ENCODE results near the gene ZDHHC11. TPM values are rescaled to one million over a fixed set of nuclear protein-coding genes. Genes with fewer than 3 reads are reported as not detected.

ZDHHC11 gene
- total and polyA plus RNA-seq, 12 donors = 0.57 to 8.6 (median 2.9) TPM; not detected in 2

GRCh38 chr5:878125-878524, 27.3 kb upstream of the ZDHHC11 start:
- DNase-seq = no peak
- Histone ChIP-seq H3K4me3 (no peak overlapping the region), H3K4me1 (replicated peaks in 1 of 2) (no peaks in the 10 kb centered on the region), H3K27me3 (no peaks in the 10 kb centered on the region), H3K36me3 (replicated peaks in 1 of 2) (peaks cover 0 to 56% of the 10 kb centered on the region in 2 donors), H3K9me3 (replicated peaks in 1 of 3) (no peaks in the 10 kb centered on the region), H3K27ac (no peak overlapping the region)
- intact Hi-C loops (cut with DNase I) = no loop called here
- TF ChIP-seq CTCF (IDR thresholded peaks at IDR 0.05) (no peak), POLR2A (IDR thresholded peaks at IDR 0.05) (no peak)
- WGBS, 4 donors = 95 to 99% (median 96%) methylated on average over 13 to 15 of the region's 15 CpGs

DNA sequence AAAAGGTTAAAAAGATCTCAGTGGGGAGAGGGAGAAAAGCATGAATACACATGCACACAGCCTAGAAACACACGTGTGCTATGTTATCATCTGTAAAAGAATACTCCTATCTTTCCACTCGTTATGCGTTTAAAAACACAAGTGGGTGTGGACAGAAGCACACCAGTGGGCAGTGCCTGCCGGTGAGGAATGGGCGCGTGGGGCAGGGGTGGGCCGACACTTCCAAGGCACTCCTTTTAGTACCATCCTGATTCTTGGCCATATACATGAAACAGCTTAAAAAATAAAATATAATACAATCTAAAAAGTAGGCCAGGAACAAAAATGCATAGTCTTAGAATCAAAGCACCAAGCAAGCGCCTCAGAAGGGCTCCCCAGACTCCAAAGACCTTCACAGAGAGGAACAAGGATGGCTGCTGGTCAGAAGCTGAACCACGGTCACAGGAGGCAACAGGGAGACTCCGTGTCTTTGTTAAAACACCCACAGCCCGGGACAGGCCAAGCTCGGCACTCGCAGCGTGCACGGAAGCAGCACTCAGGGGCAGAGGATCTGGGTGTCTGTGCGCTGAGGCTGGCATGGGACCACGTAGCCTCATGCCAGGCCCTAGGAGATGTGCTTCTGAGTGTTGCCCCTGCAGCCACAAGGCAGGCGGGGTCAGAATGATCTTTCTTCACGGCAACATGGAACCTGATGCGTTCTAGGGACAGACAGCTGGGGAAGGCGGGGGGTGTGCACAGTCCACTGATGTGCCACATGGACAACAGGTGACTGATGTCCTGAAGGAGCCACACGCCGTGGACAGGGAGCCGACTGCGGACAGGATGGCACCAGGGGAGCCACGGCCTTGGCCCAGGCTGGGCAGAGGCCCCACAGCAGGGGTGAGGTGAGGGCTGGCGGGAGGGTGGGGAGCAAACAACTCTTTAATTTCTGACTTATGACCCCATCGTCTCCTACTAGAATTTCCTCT, 25.9 kb upstream of the ZDHHC11 start:
- H3K36me3 ChIP-seq (replicated peaks in 1 of 2) = peaks cover 0 to 62% of the 10 kb centered on the region in 2 donors
- 93 to 94% (median 93%) methylated on average over 27 to 28 of the region's 28 CpGs for WGBS, 4 donors
- H3K9me3 ChIP-seq (replicated peaks in 1 of 3) = no peaks in the 10 kb centered on the region

DNA sequence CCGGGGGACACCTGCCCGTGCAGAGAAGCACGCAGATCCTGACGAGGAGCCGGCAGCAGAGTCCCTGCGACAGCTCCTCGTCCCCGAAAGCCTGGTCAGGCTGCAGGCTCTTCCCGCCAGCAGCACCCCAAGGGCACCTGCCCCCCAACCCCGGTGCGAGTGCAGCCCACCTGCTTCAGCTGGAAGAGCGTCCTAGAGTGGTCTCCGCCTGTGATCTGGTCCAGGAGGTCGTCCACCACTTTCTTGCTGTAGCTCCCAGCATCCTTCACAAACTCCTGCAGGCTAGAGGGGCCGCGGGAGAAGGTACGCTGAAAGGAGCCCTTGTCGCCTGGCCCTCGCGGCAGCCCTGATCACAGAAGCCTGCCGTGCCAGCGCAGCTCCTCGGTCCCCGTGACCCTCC, 25.1 kb upstream of the ZDHHC11 start:
- H3K4me1 ChIP-seq (replicated peaks in 1 of 2) = no peaks in the 10 kb centered on the region
- H3K27me3 ChIP-seq = no peaks in the 10 kb centered on the region
- H3K27ac ChIP-seq = no peak overlapping the region
- intact Hi-C loops (cut with DNase I) = no loop called here
- WGBS, 4 donors = 94 to 96% (median 95%) methylated on average over 18 to 24 of the region's 24 CpGs
- no peaks in the 10 kb centered on the region for H3K9me3 ChIP-seq (replicated peaks in 1 of 3)
- no peak for DNase-seq
- no peak for TF ChIP-seq CTCF (IDR thresholded peaks at IDR 0.05)
- TF ChIP-seq POLR2A (IDR thresholded peaks at IDR 0.05) = no peak
- peaks cover 0 to 62% of the 10 kb centered on the region in 2 donors for H3K36me3 ChIP-seq (replicated peaks in 1 of 2)
- no peak overlapping the region for H3K4me3 ChIP-seq

More for the DNA sequence above, 25.9 kb upstream of the ZDHHC11 start:
- Histone ChIP-seq H3K4me3 (no peak overlapping the region), H3K27ac (no peak overlapping the region), H3K4me1 (replicated peaks in 1 of 2) (no peaks in the 10 kb centered on the region), H3K27me3 (no peaks in the 10 kb centered on the region)
- DNase-seq = no peak
- intact Hi-C loops (cut with DNase I) = no loop called here
- no peak for TF ChIP-seq POLR2A (IDR thresholded peaks at IDR 0.05)
- TF ChIP-seq CTCF (IDR thresholded peaks at IDR 0.05) = no peak

DNA sequence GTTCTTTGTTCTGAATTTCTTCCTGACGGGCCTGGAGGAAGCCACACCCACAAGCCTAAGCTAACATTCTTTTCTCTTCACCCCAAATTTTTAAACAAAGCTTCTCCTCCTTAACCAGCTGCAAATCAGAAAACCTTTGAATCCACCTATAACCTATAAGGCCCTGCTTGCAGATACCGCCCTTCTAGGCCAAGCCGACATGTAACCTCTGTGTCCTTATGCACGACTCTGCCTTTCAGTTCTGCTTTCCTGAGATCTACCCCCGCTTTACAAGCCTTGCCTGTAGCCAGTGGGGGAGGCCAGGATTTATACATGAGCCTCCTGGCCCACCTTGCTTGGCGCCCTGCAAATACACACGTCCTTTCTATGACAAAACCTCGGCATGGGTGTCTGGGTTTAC, 22.5 kb upstream of the ZDHHC11 start:
- Histone ChIP-seq H3K27me3 (no peaks in the 10 kb centered on the region), H3K27ac (no peak overlapping the region), H3K36me3 (replicated peaks in 1 of 2) (peaks cover 0 to 84% of the 10 kb centered on the region in 2 donors), H3K9me3 (replicated peaks in 1 of 3) (no peaks in the 10 kb centered on the region), H3K4me3 (no peak overlapping the region), H3K4me1 (replicated peaks in 1 of 2) (no peaks in the 10 kb centered on the region)
- WGBS, 4 donors = 80 to 88% (median 86%) methylated on average over 8 of the region's 8 CpGs
- no peak for DNase-seq
- intact Hi-C loops (cut with DNase I) = no loop called here
- TF ChIP-seq CTCF (IDR thresholded peaks at IDR 0.05) (no peak), POLR2A (IDR thresholded peaks at IDR 0.05) (no peak)
